Activated CD4-positive, alpha-beta T cell treated with anti-CD3 and anti-CD28 coated beads for 4 hours (primary cell): ENCODE results near the gene NINJ1.

Source experiments
- DNase-seq, 2 donors: peaks; one replicate each; pipeline ENCODE4 v3.0.0-alpha.2; 2020

Gene NINJ1

DNA sequence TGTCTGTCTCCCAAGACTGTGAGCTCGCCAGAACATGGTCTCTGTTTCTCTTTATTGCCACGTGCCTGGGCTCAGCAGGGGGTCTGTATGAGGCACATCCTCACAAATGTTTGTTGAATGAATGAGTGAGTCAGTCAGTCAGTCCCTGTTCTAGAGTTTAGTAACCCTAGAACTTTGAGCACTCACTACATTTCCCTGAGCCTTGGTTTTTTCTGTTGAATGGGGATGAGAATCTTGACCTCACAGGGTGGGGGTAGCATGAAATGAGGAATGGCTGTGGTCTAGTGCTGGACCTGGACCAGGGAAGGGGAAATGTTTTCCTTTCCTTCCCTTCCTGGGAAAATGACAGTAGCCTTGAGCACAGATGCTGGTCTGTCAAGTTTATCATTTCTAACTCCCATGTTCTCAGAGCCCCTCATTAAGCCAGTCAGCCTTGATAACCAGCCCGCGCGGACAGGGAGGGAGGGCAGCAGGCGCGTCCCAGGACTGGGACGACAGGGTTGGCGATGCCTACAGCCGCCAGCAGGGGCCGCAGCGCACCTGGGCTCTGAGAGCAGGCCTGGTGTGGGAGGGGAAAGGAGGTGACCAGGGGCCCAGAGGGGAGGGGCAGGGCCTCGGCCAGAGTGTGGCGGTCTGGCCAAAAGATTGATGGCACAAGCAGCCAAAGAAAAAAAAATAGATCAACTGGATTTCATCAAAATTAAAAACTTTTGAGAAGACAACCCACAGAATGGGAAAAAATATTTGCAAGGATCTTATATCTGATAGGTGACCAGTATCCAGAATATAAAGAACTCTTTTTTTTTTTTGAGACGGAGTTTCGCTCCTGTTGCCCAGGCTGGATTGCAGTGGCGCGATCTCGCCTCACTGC lies 25.8 kb upstream of the NINJ1 start:
- peak; percentile 55 to 69 for DNase-seq

DNA sequence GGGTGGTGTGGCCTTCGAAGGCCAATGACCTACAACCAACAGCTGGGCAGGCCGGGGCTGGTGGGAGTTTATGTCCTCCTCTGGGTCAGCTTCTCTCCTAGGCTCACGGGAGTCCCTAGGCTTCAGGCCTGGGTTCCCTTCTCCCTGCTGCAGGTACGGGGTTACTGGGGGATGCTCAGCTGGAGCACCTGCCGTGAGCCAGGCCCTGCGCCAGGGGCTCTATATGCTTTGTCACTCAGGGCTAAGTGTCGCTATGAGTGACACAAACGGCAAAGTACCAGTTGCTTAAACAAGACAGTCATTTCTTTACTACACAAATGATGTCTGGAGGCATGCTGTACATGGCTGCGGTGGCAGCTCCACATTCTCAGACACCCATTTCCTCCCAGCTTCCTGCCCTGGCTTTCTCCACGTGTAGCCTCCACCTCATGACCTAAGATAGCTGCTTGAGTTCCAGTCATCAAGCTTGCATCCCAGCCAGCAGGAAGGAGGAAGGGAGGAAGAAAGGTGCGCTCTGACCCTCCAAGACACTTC lies 22.5 kb upstream of the NINJ1 start:
- no peak for DNase-seq

DNA sequence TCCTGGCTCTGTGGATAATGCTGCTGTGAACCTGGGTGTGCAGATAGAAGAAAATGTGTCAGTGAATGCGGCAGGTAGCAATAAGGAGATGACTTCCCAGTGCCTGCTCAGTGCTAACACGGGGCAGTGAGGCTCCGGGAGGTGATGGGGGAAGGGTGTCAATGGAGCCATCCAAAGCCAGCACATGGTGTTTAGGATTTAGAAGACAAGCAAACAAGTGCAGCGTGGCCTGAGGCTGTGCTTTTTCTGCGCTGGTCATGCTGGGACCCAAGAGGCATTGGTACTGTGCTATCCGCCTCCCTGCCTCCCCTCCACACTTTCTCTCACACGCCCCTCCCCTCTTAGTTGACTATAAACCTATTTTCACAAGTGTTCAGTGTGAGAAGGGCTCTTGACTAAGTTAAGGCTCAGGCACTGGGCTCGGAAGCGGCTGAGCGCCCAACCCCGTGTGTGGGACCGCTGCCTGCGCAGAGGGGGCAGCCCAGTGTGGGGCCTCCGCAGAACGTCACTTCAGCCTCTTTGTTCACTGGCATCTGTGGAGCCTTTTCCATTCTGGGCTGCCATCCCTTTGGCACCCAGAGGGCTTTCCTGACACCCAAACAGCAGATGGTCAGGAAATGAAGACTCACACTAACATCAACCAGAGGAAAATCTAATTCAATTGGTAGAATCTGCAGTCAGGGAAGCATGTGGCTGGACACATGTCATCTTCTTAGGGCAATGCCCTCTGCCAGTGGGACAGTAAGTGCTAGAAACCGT lies 21.8 kb upstream of the NINJ1 start:
- DNase-seq = no peak

DNA sequence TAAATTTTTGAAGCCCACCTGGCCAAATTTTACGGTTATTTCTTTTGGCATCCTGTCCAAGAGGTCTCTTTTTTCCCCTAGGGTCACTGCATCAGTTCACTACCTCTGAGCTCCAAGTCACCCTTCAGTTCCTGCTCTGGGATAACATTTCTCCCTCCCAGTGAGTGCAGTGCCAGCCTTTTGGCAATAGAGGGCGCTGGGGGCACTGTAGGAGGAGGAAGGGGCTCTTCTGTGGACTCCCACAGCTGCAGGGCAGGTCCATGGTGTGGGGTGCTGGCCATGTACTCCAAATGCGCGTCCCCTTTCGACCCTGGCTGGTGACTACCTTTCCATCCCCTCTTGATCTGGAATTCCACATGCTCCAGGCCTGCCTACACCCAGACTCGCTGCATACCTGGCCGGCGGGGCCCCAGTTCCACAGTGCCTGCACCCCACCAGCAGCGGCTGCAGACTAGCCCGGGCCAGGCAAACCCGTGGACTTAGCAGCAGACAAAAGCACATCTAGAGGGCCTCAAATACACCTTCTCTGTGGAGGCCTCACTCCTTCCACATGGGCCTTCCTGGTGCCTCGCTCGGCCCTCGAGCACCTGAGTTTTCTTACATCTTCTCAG lies 20.3 kb upstream of the NINJ1 start:
- DNase-seq = peak in 1 of 2 donors; percentile 46

DNA sequence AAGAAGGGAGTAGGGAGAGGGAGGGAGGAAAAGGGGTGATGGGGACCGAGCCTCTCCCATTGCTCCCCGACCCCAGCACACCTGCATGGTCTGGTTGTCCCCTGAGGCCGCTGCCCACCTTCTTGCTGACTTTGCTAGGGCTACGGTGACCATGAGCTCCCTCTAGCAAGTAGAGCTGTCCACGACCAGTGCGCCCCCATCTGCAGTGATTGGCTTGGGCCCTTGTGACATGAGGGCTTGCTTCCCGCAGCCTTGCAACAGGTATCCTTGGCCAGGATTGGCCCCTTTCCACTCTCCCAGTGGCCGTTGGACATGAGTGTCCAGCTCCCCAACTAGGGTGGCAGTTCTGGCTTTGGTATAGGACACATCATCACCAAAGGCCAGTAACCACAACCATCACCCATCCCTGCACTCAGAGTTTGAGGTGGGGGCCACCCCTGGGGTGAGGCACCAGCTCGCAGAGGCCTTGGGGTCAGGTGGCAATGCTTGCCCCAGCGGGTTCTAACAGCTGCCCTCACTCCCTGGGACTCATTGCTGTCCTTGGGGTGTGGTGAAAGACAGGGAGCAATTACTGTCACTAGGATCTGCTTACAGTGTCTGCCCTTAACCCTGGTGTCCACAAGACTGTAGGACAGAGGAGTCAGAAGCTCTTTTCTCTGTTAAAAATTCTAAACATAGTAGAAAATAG lies 17.2 kb upstream of the NINJ1 start:
- DNase-seq = no peak

DNA sequence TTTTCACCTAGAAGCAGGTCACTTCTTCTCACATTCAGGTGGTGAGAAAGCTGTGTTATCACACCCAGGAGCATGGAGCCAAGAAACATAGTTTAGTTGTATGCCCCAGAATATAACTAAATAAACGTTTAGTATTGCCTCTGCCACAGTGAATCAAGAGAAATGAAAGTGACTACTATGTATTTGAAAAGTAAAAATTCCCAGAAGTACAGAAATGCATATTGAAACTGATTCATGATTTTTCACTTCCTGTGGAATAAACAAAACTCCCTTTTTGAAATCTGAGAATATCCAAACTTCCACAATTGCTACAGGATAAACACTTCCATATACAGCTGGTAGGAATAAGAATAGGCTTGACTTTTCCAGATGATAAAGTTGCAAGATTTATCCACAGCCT lies 15.3 kb upstream of the NINJ1 start:
- no peak for DNase-seq

DNA sequence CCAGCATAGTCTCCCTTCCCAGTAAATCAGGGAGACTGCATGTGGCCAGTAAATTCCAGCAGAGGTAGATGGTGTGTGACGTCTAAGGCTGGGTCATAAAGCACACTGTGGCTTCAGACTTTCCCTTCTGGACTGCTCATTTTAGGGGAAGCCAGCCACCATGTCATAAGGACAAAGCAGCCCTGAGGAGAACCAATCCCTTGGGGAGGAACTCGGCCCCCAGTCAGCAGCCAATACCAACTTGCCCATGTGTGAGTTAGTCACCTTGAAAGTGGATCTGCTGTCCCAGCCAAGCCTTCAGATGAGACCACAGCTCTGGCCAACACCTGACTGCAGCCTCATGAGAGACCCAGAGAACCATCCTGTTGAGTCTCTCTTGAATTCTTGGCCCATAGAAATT lies 14.7 kb upstream of the NINJ1 start:
- no peak for DNase-seq

DNA sequence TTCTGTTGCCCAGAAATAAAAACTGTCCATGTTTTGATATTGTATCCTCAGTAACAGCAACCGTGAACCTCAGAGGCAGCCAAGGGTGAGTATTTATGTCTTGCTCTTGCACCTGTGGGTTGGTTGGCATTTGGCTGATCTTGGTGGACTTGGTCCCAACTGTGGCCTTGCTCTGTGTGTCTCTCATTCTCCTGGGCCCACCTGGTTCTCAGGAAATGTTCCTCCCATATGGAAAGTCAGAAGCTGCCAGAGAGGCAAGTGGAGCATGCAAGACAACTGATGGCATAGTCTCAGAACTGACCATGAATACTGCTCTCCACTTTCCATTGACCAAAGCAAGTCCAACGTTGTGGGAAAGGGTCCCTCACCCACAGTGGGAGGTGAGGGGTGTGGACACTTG lies 13.6 kb upstream of the NINJ1 start:
- no peak for DNase-seq

DNA sequence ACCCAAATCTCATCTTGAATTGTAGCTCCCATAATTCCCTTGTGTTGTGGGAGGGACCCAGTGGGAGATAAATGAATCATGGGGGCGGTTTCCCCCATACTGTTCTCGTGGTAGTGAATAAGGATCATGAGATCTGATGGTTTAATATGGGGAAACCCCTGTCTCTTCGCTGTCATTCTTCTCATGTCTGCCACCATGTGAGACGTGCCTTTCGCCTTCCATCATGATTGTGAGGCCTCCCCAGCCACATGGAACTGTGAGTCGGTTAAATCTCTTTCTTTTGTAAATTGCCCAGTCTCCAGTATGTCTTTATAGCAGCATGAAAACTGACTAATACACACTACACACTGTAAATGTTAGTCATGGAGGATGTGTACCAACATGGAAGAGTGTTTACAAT lies 12.6 kb upstream of the NINJ1 start:
- peak; percentile 47 to 50 for DNase-seq

DNA sequence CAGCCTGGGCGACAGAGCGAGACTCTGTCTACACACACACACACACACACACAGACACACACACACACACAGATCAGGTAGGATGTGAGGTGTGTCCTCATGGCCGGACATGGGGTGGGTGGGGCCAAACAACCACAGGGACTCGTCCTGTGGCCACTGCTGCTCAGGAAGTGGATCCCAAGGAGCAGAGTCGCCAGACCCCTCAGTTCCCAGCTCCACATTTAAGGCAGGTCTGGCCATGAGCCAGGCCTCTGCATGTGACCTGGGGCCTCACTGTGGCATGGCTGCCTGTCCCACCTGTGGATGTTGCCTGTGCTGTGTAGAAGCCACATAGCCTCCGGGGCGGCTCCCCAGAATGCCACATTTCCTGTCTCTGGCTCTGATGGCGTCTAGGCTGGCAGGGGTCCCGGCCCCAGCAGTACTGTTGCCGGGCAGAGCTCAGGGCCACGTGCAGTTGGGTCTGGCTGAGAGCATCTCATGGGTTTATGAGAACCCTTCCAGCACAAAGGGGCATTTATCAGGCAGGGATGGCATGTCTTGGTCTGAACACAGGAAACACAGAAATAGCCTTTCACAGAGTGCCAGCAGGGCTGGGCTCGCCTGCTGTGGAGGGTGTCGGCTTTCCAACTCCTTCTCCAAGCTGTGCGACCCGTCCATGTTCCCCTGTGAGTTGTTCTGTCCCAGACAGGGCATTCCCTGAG lies 9.9 kb upstream of the NINJ1 start:
- DNase-seq = peak; percentile 35 to 47

DNA sequence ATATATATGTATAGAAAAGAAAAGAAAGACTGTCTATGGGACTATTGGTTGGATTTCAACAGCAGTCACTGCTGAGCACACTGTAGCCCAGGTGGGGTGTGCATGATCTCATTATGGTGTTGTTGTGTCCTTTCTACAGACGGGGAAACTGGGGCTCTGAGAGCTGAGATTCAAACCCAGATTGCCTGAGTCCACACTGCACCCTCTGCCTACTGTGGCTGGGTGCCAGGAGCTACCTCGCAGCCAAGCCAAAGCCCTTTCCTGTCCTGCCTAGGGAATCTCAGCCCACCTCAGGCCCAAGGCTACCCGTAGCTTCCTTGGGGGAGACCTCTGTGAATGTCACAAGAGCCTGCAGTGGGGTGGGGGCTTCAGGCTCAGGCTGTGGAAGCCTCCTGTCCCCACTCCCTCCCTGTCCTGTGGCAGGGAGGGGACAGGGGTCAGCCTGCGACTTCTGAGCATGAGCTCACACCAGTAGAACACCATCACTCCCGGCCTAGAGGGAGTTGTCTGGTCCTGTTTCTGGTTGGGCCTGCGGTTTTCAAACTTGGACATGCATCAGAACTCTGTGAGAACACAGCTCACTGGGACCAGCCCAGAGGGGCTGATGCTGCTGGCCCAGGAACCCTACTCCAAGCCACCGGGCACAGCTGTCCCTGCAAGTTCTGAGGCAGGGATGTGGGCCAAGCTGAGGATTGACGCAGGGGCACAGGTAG lies 7.9 kb upstream of the NINJ1 start:
- no peak for DNase-seq

DNA sequence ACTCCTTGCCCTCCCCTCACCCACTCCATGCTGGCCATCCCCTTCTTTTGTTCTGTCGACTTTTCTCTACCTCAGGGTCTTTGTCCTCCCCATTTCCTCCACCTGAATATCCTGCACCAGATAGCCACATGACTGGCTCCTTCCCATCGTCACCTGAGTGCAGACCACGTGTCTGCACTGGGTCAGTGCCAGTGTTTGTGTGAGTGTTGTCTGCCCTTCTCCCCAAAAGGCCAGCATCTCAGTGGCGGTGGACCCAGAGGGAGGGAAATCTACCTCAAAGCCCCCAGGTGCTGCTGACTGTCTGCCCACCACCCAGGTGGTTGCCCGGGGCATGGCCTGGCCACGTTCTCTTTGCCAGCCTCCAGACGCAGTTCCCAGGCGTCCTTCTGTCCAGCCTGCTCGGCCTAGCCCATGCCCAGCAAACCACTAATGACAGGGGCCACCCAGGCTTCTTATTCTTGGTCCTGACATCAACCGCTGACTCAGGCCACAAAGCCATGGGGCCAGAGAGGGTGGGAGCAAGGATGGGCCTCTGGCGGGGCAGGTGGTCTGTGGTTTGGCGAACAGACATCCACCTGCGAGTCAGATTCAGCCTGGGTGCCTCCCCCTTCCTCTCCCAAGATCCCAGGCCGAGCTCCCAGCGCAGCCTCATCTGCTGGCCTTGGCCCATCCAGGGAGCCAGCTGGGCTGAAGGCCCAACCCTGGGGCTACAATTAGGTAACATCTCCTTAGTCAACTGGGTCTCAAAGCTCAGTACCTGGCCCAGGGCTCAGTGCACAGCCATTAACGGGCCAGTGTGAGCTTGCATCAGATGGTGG lies 5.5 kb upstream of the NINJ1 start:
- no peak for DNase-seq

DNA sequence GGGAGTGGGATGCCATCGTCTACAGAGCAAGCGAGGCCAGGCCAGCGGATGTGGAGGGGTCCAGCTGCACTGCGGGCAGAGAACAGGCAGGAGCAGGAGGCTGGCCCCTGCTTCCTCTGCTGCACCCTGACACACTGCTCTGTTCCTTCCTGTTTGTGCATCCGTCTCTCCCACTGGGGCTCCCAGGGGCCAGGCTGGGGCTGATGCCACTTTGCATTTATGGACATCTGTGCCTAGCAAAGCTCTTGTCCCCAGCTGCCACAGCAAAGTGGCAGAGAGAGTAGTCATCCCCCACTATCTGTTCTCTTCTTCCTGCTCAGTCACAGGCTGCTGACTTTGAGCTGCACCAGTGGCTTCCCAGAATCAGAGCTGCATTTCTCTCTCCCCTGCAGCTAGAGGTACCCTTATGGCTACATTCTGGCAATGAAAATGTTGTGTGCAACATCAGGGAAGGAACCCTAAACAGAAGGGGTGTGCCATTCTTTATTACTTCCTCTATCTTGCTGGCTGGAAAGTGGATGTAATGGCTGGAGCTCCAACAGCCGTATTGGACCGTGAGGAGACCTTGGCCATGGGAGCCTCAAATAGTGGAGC lies 4.2 kb upstream of the NINJ1 start:
- DNase-seq = no peak

DNA sequence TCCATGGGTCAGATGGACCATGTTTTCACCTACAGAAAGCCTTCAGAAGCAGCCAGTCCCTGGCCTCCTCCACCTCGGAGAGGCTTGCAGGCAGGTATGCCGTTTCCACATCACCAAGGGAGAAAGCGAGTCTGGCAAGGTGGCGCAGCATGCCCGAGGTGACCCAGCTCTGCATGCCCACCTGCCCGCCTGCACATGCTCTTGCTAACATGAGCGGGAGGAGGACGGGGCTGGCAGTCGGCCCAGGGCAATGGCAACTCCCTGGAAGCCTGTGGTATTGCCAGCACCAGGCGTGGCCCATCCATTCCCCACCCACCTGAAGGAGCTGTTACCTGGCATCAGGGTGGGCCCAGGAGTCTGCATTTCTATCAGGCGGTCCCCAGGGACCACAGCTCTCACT lies 3.3 kb upstream of the NINJ1 start:
- DNase-seq = no peak

DNA sequence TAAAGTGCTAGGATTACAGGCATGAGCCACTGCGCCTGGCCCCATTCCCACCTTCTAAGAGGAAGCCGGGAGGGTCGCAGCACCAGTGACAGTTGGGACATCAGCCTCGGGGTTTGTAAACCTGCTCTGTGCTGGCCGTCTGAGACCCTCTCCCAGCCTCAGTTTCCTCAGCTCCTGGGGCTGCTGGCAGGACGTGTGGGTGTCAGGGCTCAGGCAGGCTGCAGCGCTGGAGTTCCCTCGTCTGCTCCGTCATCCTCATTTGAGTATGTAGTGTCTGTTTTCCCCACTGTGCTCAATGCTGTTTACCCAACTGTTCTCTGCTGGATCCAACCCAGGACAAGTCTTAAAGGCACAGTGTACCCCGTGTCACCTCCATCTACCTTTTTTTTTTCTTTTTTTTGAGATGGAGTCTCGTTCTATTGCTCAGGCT lies 2.0 kb upstream of the NINJ1 start:
- no peak for DNase-seq

DNA sequence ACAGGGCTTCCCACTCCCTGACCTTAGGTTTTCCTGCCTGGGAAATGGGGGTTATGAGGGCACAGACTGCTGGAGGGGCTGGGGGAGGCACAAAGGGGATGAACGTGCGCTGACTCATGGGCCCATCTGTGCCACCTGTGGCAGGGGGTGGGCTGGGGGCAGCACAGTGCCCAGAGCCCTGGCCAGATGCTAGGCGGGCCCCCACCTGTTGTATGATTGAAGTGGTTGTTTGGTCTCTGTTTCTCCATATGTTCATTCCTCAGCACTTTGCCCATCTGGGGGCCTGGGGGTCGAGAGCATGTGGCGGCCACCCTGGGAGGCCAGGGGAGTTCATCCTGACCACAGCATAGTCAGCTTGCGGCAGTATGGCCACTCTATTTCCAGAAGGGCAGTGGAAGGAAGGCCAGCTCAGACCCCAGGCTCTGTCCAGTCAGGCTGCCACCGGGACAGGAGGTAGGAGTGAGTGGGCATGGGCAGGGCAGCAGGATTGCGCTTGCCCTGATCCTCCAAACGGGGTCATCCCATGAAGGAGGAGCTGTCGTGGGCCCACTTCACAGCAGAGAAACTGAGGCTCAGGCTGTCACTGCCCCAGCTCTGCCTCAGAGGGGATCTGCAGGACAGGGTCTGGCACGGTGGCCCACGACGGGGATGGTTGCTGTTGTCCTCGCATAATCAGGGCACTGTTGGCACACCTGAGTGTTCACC lies 841 bp upstream of the NINJ1 start:
- no peak for DNase-seq

DNA sequence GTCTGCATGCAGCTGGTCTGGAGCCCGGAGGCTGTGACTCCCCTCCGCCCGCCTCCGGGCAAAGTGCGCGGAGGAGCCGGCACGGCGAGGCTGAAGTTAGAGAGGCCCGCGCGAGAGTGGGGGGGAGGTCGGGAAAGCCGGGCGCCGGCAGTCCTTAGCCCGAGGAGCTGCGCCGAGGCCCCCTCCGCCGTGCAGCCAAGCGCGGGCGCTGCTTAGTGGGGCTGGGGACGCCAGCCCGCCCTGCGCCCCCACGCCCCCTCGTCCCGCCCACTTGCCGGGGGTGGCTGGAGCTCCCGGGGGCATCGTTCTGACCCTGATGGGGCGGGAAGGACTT lies 403 bp downstream of the NINJ1 start:
- DNase-seq = peak; percentile 36 to 39

DNA sequence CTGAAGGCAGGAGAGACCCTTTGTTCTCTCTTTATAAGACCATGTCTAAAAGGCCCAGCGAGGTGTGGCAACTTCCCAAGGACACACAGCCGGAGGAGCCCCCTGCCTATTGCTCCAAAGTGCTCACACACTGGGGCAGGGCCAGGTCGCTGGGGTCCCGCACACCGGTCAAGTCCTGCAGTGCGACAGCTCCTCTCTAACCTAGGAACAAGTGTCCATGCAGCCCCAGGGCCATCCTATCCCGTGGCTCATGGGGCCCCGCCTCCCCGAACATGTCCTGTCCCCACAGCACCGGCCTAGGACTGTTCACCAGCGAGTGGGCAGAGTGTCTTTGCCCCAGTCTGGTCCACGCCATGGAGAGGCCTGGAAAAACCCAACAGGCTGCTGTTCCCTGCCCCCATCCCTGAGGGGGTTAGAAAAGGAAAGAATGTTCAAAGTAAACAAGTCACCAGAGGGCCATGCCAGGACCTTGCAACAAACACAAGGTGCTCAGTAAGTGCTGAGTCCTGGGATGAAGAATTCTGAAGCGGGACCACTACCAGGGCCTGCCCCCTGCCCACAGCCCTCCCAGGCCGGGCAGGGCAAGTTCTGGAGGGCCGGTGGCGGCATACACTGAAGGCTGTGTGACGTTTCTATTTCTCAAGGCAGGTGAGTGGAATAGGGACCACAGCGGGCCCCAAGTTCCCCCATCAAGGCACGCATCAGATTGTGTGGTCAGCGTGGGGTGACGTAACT lies 938 bp downstream of the NINJ1 start:
- DNase-seq = no peak
